HG03095 (cell line): ENCODE results near the gene MAML1.

Experiments used
- ATAC-seq: cut with Tn5 transposase; IDR thresholded peaks from one replicate; pipeline ENCODE4 v1.9.1; 2021; ENCODE audit warnings: moderate library complexity; ENCODE audit not compliant: unreplicated experiment

The MAML1 gene

GRCh38 chr5:179793468-179794139 lies 61.0 kb downstream of the MAML1 start, which contains the start of gene LTC4S:
LTC4S (plus strand) TSS chr5:179793986; CDS start chr5:179794081, 95 bp downstream.
- ATAC-seq, result no peak

GRCh38 chr5:179794171-179794570 lies 61.5 kb downstream of the MAML1 start:
- no peak for ATAC-seq

GRCh38 chr5:179794575-179794974 lies 62.0 kb downstream of the MAML1 start:
- ATAC-seq, result no peak

- peak; percentile 0 for ATAC-seq
Observed at GRCh38 chr5:179795049-179795862, 62.6 kb downstream of the MAML1 start.

- ATAC-seq, result peak; percentile 68
Observed at GRCh38 chr5:179795863-179796833, 63.5 kb downstream of the MAML1 start.

GRCh38 chr5:179796877-179797608 lies 64.4 kb downstream of the MAML1 start:
- no peak for ATAC-seq

GRCh38 chr5:179797741-179798140 lies 65.1 kb downstream of the MAML1 start:
- no peak for ATAC-seq

- no peak for ATAC-seq
Observed at GRCh38 chr5:179798144-179798770, 65.6 kb downstream of the MAML1 start.

GRCh38 chr5:179798771-179799643 lies 66.4 kb downstream of the MAML1 start:
- ATAC-seq, result no peak

- no peak for ATAC-seq
Observed at GRCh38 chr5:179799644-179799973, 67.0 kb downstream of the MAML1 start.

GRCh38 chr5:179800071-179800695 lies 67.6 kb downstream of the MAML1 start:
- no peak for ATAC-seq

- ATAC-seq, result no peak
Observed at GRCh38 chr5:179800696-179801201, 68.1 kb downstream of the MAML1 start.

- peak; percentile 29 for ATAC-seq
Observed at GRCh38 chr5:179801304-179802206, 68.9 kb downstream of the MAML1 start.

GRCh38 chr5:179802207-179802883 lies 69.7 kb downstream of the MAML1 start:
- no peak for ATAC-seq

- no peak for ATAC-seq
Observed at GRCh38 chr5:179802950-179803562, 70.4 kb downstream of the MAML1 start.
